Muscle layer of colon (tissue), 2 donors: ENCODE results near the gene HSDL2.

Experiments
- H3K27ac ChIP-seq: one replicate; pipeline ENCODE4 v1.7.0; 2013; ENCODE audit warnings: low read depth, mild to moderate bottlenecking, low read length, moderate library complexity
- H3K27me3 ChIP-seq, 2 donors: one replicate each; pipeline ENCODE4 v1.7.0; 2013; ENCODE audit warnings: low read length in 2 of 2, mild to moderate bottlenecking in 2 of 2; ENCODE audit not compliant: insufficient read depth in 2 of 2, control insufficient read depth in 1 of 2
- H3K36me3 ChIP-seq: one replicate; pipeline ENCODE4 v1.7.0; 2013; ENCODE audit warnings: mild to moderate bottlenecking, low read length; ENCODE audit not compliant: insufficient read depth
- H3K4me1 ChIP-seq: one replicate; pipeline ENCODE4 v1.7.0; 2013; ENCODE audit warnings: mild to moderate bottlenecking, low read length; ENCODE audit not compliant: insufficient read depth
- H3K4me3 ChIP-seq, 2 donors: one replicate each; pipeline ENCODE4 v1.7.0; 2013; ENCODE audit warnings: low read length in 2 of 2, low read depth in 1 of 2, mild to moderate bottlenecking in 1 of 2, moderate library complexity in 1 of 2
- H3K9ac ChIP-seq: one replicate; pipeline ENCODE4 v1.7.0; 2013; ENCODE audit warnings: low read length
- H3K9me3 ChIP-seq: one replicate; pipeline ENCODE4 v1.7.0; 2013; ENCODE audit warnings: mild to moderate bottlenecking, low read length
- donor health status: abdominal sarcoma.
- donor health status: Adenocarcinoma of cecum.

HSDL2 gene

GRCh38 chr9:112433499-112434392 lies 53.8 kb downstream of the HSDL2 start:
- Histone ChIP-seq H3K27me3 (no peaks in the 10 kb centered on the region), H3K36me3 (no peaks in the 10 kb centered on the region), H3K4me3 (no peak overlapping the region), H3K27ac (no peak overlapping the region), H3K9me3 (no peaks in the 10 kb centered on the region), H3K4me1 (no peaks in the 10 kb centered on the region), H3K9ac (no peak overlapping the region)

- H3K4me1 ChIP-seq: no peaks in the 10 kb centered on the region
These were observed 54.6 kb downstream of the HSDL2 start for GRCh38 chr9:112434487-112434886.

DNA sequence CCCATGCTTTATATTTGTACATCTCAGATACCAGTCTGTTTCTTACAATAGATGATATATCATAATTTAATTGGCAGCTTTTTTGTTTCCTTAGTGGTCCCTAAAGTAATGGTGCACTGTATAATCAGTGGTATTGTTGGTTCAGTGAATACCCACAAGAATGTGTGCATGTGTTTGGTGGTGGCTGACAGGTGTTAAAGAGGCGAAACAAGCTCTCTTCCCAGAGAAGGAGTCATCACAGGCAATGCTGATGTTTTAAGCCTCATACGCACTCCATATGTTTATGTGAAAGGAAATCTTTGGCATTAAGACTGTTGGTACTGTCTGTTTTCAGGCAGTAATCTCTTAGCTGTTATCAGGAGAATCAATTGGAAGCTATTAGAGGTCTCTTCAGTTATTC lies 57.5 kb downstream of the HSDL2 start:
- H3K4me3 ChIP-seq: no peak overlapping the region
- no peak overlapping the region for H3K9ac ChIP-seq
- H3K27ac ChIP-seq: no peak overlapping the region
- H3K4me1 ChIP-seq: no peaks in the 10 kb centered on the region
- H3K27me3 ChIP-seq: no peaks in the 10 kb centered on the region
- no peaks in the 10 kb centered on the region for H3K9me3 ChIP-seq
- no peaks in the 10 kb centered on the region for H3K36me3 ChIP-seq

More at GRCh38 chr9:112434487-112434886, 54.6 kb downstream of the HSDL2 start:
- Histone ChIP-seq H3K27ac (no peak overlapping the region), H3K27me3 (no peaks in the 10 kb centered on the region), H3K9me3 (no peaks in the 10 kb centered on the region), H3K9ac (no peak overlapping the region), H3K4me3 (no peak overlapping the region), H3K36me3 (no peaks in the 10 kb centered on the region)

- no peak overlapping the region for H3K9ac ChIP-seq
- H3K4me3 ChIP-seq: no peak overlapping the region
- H3K4me1 ChIP-seq: no peaks in the 10 kb centered on the region
- no peaks in the 10 kb centered on the region for H3K36me3 ChIP-seq
- H3K9me3 ChIP-seq: no peaks in the 10 kb centered on the region
- H3K27me3 ChIP-seq: no peaks in the 10 kb centered on the region
- H3K27ac ChIP-seq: no peak overlapping the region
These were observed 59.3 kb downstream of the HSDL2 start for GRCh38 chr9:112439171-112439570.

GRCh38 chr9:112439825-112440224 lies 59.9 kb downstream of the HSDL2 start:
- Histone ChIP-seq H3K27me3 (no peaks in the 10 kb centered on the region), H3K4me1 (no peaks in the 10 kb centered on the region), H3K4me3 (no peak overlapping the region), H3K9ac (no peak overlapping the region), H3K27ac (no peak overlapping the region), H3K9me3 (no peaks in the 10 kb centered on the region), H3K36me3 (no peaks in the 10 kb centered on the region)

GRCh38 chr9:112443200-112443599 lies 63.3 kb downstream of the HSDL2 start:
- H3K36me3 ChIP-seq: no peaks in the 10 kb centered on the region
- H3K4me1 ChIP-seq: peaks cover 13% of the 10 kb centered on the region
- H3K27me3 ChIP-seq: no peaks in the 10 kb centered on the region
- H3K4me3 ChIP-seq: no peak overlapping the region
- H3K27ac ChIP-seq: no peak overlapping the region
- no peaks in the 10 kb centered on the region for H3K9me3 ChIP-seq
- no peak overlapping the region for H3K9ac ChIP-seq

- H3K4me1 ChIP-seq: peaks cover 13% of the 10 kb centered on the region
- H3K36me3 ChIP-seq: no peaks in the 10 kb centered on the region
- H3K27me3 ChIP-seq: no peaks in the 10 kb centered on the region
- no peak overlapping the region for H3K9ac ChIP-seq
- no peak overlapping the region for H3K4me3 ChIP-seq
- no peaks in the 10 kb centered on the region for H3K9me3 ChIP-seq
- H3K27ac ChIP-seq: no peak overlapping the region
These were observed 63.7 kb downstream of the HSDL2 start for GRCh38 chr9:112443636-112444035.

GRCh38 chr9:112445196-112445595 lies 65.3 kb downstream of the HSDL2 start:
- no peak overlapping the region for H3K27ac ChIP-seq
- H3K27me3 ChIP-seq: no peaks in the 10 kb centered on the region
- no peak overlapping the region for H3K9ac ChIP-seq
- H3K4me3 ChIP-seq: no peak overlapping the region
- H3K4me1 ChIP-seq: peaks cover 13% of the 10 kb centered on the region
- no peaks in the 10 kb centered on the region for H3K36me3 ChIP-seq
- no peaks in the 10 kb centered on the region for H3K9me3 ChIP-seq

- Histone ChIP-seq H3K4me3 (no peak overlapping the region), H3K4me1 (peaks cover 13% of the 10 kb centered on the region), H3K27ac (no peak overlapping the region), H3K9me3 (no peaks in the 10 kb centered on the region), H3K27me3 (no peaks in the 10 kb centered on the region), H3K36me3 (no peaks in the 10 kb centered on the region), H3K9ac (no peak overlapping the region)
These were observed 66.2 kb downstream of the HSDL2 start for GRCh38 chr9:112446080-112446479.

GRCh38 chr9:112446526-112446925 lies 66.6 kb downstream of the HSDL2 start:
- no peaks in the 10 kb centered on the region for H3K36me3 ChIP-seq

DNA sequence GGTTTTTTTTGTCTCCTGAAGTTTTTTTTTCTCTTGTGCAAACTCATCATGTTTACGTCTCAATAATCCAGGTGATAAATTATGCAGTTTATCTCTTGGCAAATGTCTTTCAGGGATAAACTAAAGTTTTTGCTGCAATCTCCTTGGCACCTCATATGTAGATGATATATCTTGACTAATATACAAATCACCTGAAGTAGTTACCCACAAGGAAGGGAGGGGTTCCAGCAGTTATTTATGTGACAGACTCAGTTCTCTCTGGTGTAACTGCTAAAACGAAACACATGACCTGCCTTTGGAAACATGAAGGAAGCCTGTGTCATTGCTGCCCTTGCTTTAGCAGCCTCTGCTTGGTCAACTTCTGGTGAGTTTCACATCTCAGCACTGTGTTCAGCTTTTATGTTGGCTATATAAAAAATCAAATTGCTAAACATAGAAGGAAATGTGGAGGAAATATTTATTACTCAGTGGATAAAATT lies 67.4 kb downstream of the HSDL2 start:
- Histone ChIP-seq H3K4me3 (no peak overlapping the region), H3K27me3 (no peaks in the 10 kb centered on the region), H3K36me3 (no peaks in the 10 kb centered on the region), H3K9me3 (no peaks in the 10 kb centered on the region), H3K27ac (no peak overlapping the region), H3K9ac (no peak overlapping the region), H3K4me1 (peaks cover 13% of the 10 kb centered on the region)

More at GRCh38 chr9:112446526-112446925, 66.6 kb downstream of the HSDL2 start:
- Histone ChIP-seq H3K27me3 (no peaks in the 10 kb centered on the region), H3K4me1 (peaks cover 13% of the 10 kb centered on the region), H3K9me3 (no peaks in the 10 kb centered on the region), H3K27ac (no peak overlapping the region), H3K9ac (no peak overlapping the region), H3K4me3 (no peak overlapping the region)

GRCh38 chr9:112462855-112463254 lies 82.9 kb downstream of the HSDL2 start:
- Histone ChIP-seq H3K9ac (no peak overlapping the region), H3K4me3 (no peak overlapping the region), H3K36me3 (peaks cover 21% of the 10 kb centered on the region), H3K27me3 (no peaks in the 10 kb centered on the region), H3K9me3 (no peaks in the 10 kb centered on the region), H3K4me1 (no peaks in the 10 kb centered on the region), H3K27ac (no peak overlapping the region)
